Measurements from ENCODE around the gene TMEM131. TPM values are rescaled to one million over a fixed set of nuclear protein-coding genes. Genes with fewer than 3 reads are reported as not detected.
A peak's percentile ranks its signal among the peaks of the same experiment; 100 is the strongest.

TMEM131 gene
- total RNA-seq, 2 experiments from 2014 or later = 17.4 to 32.3 TPM

- CTCF ChIA-PET (ENCODE audit: unreplicated experiment) = no interaction called here
- H3K4me3 ChIP-seq (ENCODE audit: low read depth, low read length, poor library complexity, severe bottlenecking) = no peak overlapping the region
- TF ChIP-seq EZH2phosphoT487 (IDR thresholded peaks at IDR 0.05; ENCODE audit: borderline replicate concordance, low read depth, low read length) (no peak), CTCF (conservative IDR thresholded peaks at IDR 0.05; ENCODE audit: low read length) (no peak)
- H3K79me2 ChIP-seq (ENCODE audit: insufficient read depth, low read depth, low read length) = no peaks in the 10 kb centered on the region
- DNase-seq (ENCODE audit: low spot score) = no peak
- H3K4me2 ChIP-seq (ENCODE audit: low read length) = no peak overlapping the region
- POLR2A ChIA-PET = interaction anchor here (0.6 to 1.1 kb wide), 2 partner anchors 71 to 1284 kb away, joined by 3 read pairs; no protein-coding TSS in a partner anchor
- H2AFZ ChIP-seq (ENCODE audit: low read length) = no peak overlapping the region
- H3K36me3 ChIP-seq (ENCODE audit: insufficient read depth, low read length) = no peaks in the 10 kb centered on the region
- no peaks in the 10 kb centered on the region for H3K9me2 ChIP-seq (ENCODE audit: insufficient read depth, low read length)
- H3K27ac ChIP-seq (ENCODE audit: low read depth, low read length, poor library complexity, severe bottlenecking) = no peak overlapping the region
- no peaks in the 10 kb centered on the region for H3K9me3 ChIP-seq (ENCODE audit: low read length)
- intact Hi-C loops (cut with micrococcal nuclease; ENCODE audit: unreplicated experiment) = no loop called here
- no peaks in the 10 kb centered on the region for H4K20me1 ChIP-seq (ENCODE audit: insufficient read depth, low read length)
- H3K4me1 ChIP-seq (ENCODE audit: insufficient read depth, low read length, poor library complexity, severe bottlenecking) = peaks cover 42% of the 10 kb centered on the region
- no TSS peak for BruUV-seq (replicated peaks)
Observed at GRCh38 chr2:98032086-98032485, 36.3 kb upstream of the TMEM131 start.

DNA sequence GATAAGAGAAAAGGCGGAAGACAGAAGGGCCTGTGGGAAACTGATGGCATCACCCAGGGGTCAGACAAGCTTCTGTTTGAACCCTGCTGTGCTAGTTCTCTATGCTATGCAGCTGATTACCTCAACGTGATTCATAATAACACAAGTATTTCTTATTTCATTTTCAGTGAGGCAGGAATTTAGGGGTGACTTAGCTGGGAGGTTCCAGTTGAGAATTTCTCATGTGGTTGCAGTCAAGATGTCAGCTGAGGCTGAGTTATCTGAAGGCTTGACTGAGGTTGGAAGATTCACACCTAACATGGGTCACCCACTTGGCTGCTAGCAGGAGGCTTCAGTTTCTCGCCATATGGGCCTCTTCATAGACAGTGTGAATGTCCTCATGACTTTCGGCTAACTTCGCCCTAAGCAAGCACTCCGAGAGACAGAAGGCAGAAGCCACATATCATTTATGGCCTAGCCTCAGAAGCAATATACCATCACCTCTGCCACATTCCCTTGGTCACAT is 34.0 kb upstream of the TMEM131 start:
- Histone ChIP-seq H4K20me1 (ENCODE audit: insufficient read depth, low read length) (no peaks in the 10 kb centered on the region), H3K4me2 (ENCODE audit: low read length) (no peak overlapping the region), H3K9me2 (ENCODE audit: insufficient read depth, low read length) (no peaks in the 10 kb centered on the region), H3K79me2 (ENCODE audit: insufficient read depth, low read depth, low read length) (no peaks in the 10 kb centered on the region), H3K9me3 (ENCODE audit: low read length) (no peaks in the 10 kb centered on the region), H3K36me3 (ENCODE audit: insufficient read depth, low read length) (no peaks in the 10 kb centered on the region), H3K4me3 (ENCODE audit: low read depth, low read length, poor library complexity, severe bottlenecking) (no peak overlapping the region), H3K27ac (ENCODE audit: low read depth, low read length, poor library complexity, severe bottlenecking) (no peak overlapping the region), H3K4me1 (ENCODE audit: insufficient read depth, low read length, poor library complexity, severe bottlenecking) (peaks cover 65% of the 10 kb centered on the region), H2AFZ (ENCODE audit: low read length) (no peak overlapping the region)
- DNase-seq (ENCODE audit: low spot score) = no peak
- TF ChIP-seq CTCF (conservative IDR thresholded peaks at IDR 0.05; ENCODE audit: low read length) (no peak), EZH2phosphoT487 (IDR thresholded peaks at IDR 0.05; ENCODE audit: borderline replicate concordance, low read depth, low read length) (no peak)
- ChIA-PET CTCF (ENCODE audit: unreplicated experiment) (no interaction called here), POLR2A (no interaction called here)
- intact Hi-C loops (cut with micrococcal nuclease; ENCODE audit: unreplicated experiment) = loop anchor here (5.0 kb wide), 1 partner anchor 72 kb away; no protein-coding TSS in a partner anchor
- BruUV-seq (replicated peaks) = no TSS peak

GRCh38 chr2:98028931-98029717 is 33.4 kb upstream of the TMEM131 start:
- Histone ChIP-seq H3K4me3 (ENCODE audit: low read depth, low read length, poor library complexity, severe bottlenecking) (no peak overlapping the region), H3K4me2 (ENCODE audit: low read length) (peak overlapping the region; percentile 89), H3K9me3 (ENCODE audit: low read length) (no peaks in the 10 kb centered on the region), H3K36me3 (ENCODE audit: insufficient read depth, low read length) (no peaks in the 10 kb centered on the region), H4K20me1 (ENCODE audit: insufficient read depth, low read length) (no peaks in the 10 kb centered on the region), H3K4me1 (ENCODE audit: insufficient read depth, low read length, poor library complexity, severe bottlenecking) (peaks cover 65% of the 10 kb centered on the region), H3K79me2 (ENCODE audit: insufficient read depth, low read depth, low read length) (no peaks in the 10 kb centered on the region), H2AFZ (ENCODE audit: low read length) (no peak overlapping the region), H3K9me2 (ENCODE audit: insufficient read depth, low read length) (no peaks in the 10 kb centered on the region), H3K27ac (ENCODE audit: low read depth, low read length, poor library complexity, severe bottlenecking) (peak overlapping the region; percentile 90)
- intact Hi-C loops (cut with micrococcal nuclease; ENCODE audit: unreplicated experiment) = loop anchor here (5.0 kb wide), 1 partner anchor 72 kb away; no protein-coding TSS in a partner anchor
- CTCF ChIA-PET (ENCODE audit: unreplicated experiment) = interaction anchor here (1.6 kb wide), 1 partner anchor 8 kb away, joined by 3 read pairs; no protein-coding TSS in a partner anchor
- TF ChIP-seq EZH2phosphoT487 (IDR thresholded peaks at IDR 0.05; ENCODE audit: borderline replicate concordance, low read depth, low read length) = no peak
- no peak for DNase-seq (ENCODE audit: low spot score)
- POLR2A ChIA-PET = interaction anchor here (0.9 to 1.8 kb wide), 3 partner anchors 9 to 74 kb away, joined by 4 to 7 read pairs (median 6); no protein-coding TSS in a partner anchor
- BruUV-seq (replicated peaks) = no TSS peak
